ENCODE results near the gene AVPR1B.

Gene AVPR1B

DNA sequence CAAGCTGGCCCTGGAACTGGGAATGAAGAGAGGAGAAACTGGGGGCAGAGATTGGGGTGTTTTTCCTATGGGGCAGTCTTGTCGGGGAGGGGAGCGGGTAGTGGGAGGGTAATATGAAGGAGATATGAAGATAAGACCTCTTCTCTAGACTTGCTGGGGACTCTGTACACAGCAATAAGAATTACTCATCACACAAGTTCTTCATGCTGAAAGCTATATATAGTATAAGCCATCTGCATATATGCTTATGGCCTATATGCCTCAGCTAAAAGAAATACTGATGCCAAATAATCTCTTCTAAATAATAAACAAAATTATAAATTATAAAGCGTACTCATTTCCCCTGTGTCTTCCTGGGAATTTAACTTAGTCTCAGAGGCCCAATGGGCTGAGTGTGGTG lies 56.3 kb downstream of the AVPR1B start:
- no peak for DNase-seq (ENCODE audit: low read depth)
- no peak for TF ChIP-seq MYC (IDR thresholded peaks at IDR 0.05; ENCODE audit: low read depth, low read length)
- no peak for TF ChIP-seq POLR2A (IDR thresholded peaks at IDR 0.05; ENCODE audit: extremely low read depth, insufficient read length)
- TF ChIP-seq, protein P1, sequence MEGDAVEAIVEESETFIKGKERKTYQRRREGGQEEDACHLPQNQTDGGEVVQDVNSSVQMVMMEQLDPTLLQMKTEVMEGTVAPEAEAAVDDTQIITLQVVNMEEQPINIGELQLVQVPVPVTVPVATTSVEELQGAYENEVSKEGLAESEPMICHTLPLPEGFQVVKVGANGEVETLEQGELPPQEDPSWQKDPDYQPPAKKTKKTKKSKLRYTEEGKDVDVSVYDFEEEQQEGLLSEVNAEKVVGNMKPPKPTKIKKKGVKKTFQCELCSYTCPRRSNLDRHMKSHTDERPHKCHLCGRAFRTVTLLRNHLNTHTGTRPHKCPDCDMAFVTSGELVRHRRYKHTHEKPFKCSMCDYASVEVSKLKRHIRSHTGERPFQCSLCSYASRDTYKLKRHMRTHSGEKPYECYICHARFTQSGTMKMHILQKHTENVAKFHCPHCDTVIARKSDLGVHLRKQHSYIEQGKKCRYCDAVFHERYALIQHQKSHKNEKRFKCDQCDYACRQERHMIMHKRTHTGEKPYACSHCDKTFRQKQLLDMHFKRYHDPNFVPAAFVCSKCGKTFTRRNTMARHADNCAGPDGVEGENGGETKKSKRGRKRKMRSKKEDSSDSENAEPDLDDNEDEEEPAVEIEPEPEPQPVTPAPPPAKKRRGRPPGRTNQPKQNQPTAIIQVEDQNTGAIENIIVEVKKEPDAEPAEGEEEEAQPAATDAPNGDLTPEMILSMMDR (IDR thresholded peaks at IDR 0.05; ENCODE audit: low read depth, low read length) = no peak
- TF ChIP-seq, protein P2, sequence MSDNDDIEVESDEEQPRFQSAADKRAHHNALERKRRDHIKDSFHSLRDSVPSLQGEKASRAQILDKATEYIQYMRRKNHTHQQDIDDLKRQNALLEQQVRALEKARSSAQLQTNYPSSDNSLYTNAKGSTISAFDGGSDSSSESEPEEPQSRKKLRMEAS (IDR thresholded peaks at IDR 0.05; ENCODE audit: low read depth, low read length) = no peak

More for the DNA sequence above, 56.3 kb downstream of the AVPR1B start:
- H3K4me3 ChIP-seq (ENCODE audit: low read depth, low read length) = no peak overlapping the region
